Panc1 (cell line): ENCODE measurements around the gene DHODH.

ENCODE experiments used
- CTCF ChIP-seq: fragments of 450-650 bp; IDR thresholded peaks from 2 replicates; pipeline ENCODE4 v1.5.1; 2017; ENCODE audit warnings: mild to moderate bottlenecking
- POLR2AphosphoS5 ChIP-seq: IDR thresholded peaks from 2 replicates; pipeline ENCODE4 v1.6.1; 2012; ENCODE audit warnings: mild to moderate bottlenecking, low read depth, low read length, moderate library complexity

GRCh38 chr16:72015124-72015523 lies 6.6 kb downstream of the DHODH start:
- TF ChIP-seq CTCF: no peak
- TF ChIP-seq POLR2AphosphoS5: no peak
